CD4-positive, CD25-positive, alpha-beta regulatory T cell (primary cell): ENCODE data around the gene NCOA4. TPM values are rescaled to one million over a fixed set of nuclear protein-coding genes. Genes with fewer than 3 reads are reported as not detected.
"Not testable (repeated sequence)": the region's sequence is repeated elsewhere in the genome, so short reads cannot be mapped to it uniquely, and the experiment has no call there.

Source experiments
- ATAC-seq, 2 donors: fragments of 150-1000 bp; cut with Tn5 transposase; one replicate each; pipeline ENCODE4 v1.10.0; 2021; ENCODE audit warnings: low read depth in 2 of 2, moderate number of reproducible peaks in 2 of 2, moderate library complexity in 1 of 2
- DNase-seq, 3 donors: peaks; one replicate each; pipeline versions ENCODE4 v3.0.0 to v3.0.0-alpha.2; 2012 to 2022; ENCODE audit warnings: mixed read lengths in 1 of 3
- H3K27ac ChIP-seq: one replicate; pipeline ENCODE4 v1.7.0; 2013; ENCODE audit warnings: mild to moderate bottlenecking, low read length; ENCODE audit not compliant: insufficient read depth, poor library complexity, severe bottlenecking
- H3K27me3 ChIP-seq: one replicate; pipeline ENCODE4 v1.7.0; 2013; ENCODE audit warnings: low read length; ENCODE audit not compliant: control insufficient read depth, insufficient read depth
- H3K36me3 ChIP-seq: one replicate; pipeline ENCODE4 v1.7.0; 2013; ENCODE audit warnings: mild to moderate bottlenecking, low read length, moderate library complexity; ENCODE audit not compliant: control insufficient read depth, insufficient read depth
- H3K4me1 ChIP-seq: 2 replicates; pipeline ENCODE4 v1.7.0; 2013; ENCODE audit warnings: mild to moderate bottlenecking, low read length; ENCODE audit not compliant: insufficient read depth, control insufficient read depth, poor library complexity, severe bottlenecking
- H3K4me3 ChIP-seq: one replicate; pipeline ENCODE4 v1.7.0; 2013; ENCODE audit warnings: low read depth, mild to moderate bottlenecking, low read length, moderate library complexity
- H3K9me3 ChIP-seq, 2 experiments: 1 replicate in 1 of 2; 2 replicates in 1 of 2; pipeline ENCODE4 v1.7.0; 2013; ENCODE audit warnings: low read length in 2 of 2, mild to moderate bottlenecking in 1 of 2, moderate library complexity in 1 of 2; ENCODE audit not compliant: control insufficient read depth in 2 of 2
- H3K27ac Mint-ChIP-seq, 3 donors: one replicate each; pipeline ENCODE4 v1.8.0; 2020 to 2022; ENCODE audit warnings: mild to moderate bottlenecking in 3 of 3, mixed read lengths in 3 of 3, moderate library complexity in 2 of 3
- H3K27me3 Mint-ChIP-seq: one replicate; pipeline ENCODE4 v1.8.0; 2022; ENCODE audit warnings: mild to moderate bottlenecking, mixed read lengths
- H3K36me3 Mint-ChIP-seq: one replicate; pipeline ENCODE4 v1.8.0; 2020; ENCODE audit warnings: mixed read lengths
- H3K4me1 Mint-ChIP-seq, 4 donors: one replicate each; pipeline ENCODE4 v1.8.0; 2020 to 2022; ENCODE audit warnings: mixed read lengths in 4 of 4, mild to moderate bottlenecking in 1 of 4
- H3K4me3 Mint-ChIP-seq, 4 donors: one replicate each; pipeline ENCODE4 v1.8.0; 2020 to 2022; ENCODE audit warnings: mild to moderate bottlenecking in 4 of 4, mixed read lengths in 4 of 4, moderate library complexity in 3 of 4
- H3K9me3 Mint-ChIP-seq, 7 donors: one replicate each; pipeline ENCODE4 v1.8.0; 2020 to 2022; ENCODE audit warnings: mixed read lengths in 7 of 7, mild to moderate bottlenecking in 3 of 7, moderate library complexity in 2 of 7
- polyA plus RNA-seq, 4 donors: library from polyadenylated mRNA; unstranded; fragments of 300-500 nt; fragmentation: Illumina TruSeq; gene quantifications; one replicate each; pipeline ENCODE4 v1.2.3, GENCODE V29; 2021
- total RNA-seq: library from RNA; stranded (reverse); gene quantifications from one replicate; pipeline ENCODE4 v1.2.3, GENCODE V29; 2022

Gene NCOA4
- total and polyA plus RNA-seq, 5 donors from 2014 or later, result 69.1 to 202 (median 172) TPM

- H3K9me3 ChIP-seq, H3K36me3 ChIP-seq, H3K36me3 Mint-ChIP-seq, DNase-seq, H3K4me1 Mint-ChIP-seq, H3K27me3 Mint-ChIP-seq, H3K9me3 Mint-ChIP-seq, H3K4me3 Mint-ChIP-seq, ATAC-seq, H3K4me1 ChIP-seq, H3K27ac Mint-ChIP-seq, H3K27me3 ChIP-seq, H3K27ac ChIP-seq, H3K4me3 ChIP-seq: not testable (repeated sequence)
Observed at GRCh38 chr10:46049497-46049831, 19.0 kb upstream of the NCOA4 start.

GRCh38 chr10:46048152-46048551 is 17.7 kb upstream of the NCOA4 start:
- Histone ChIP-seq H3K9me3 (no peaks in the 10 kb centered on the region), H3K4me1 (no peaks in the 10 kb centered on the region), H3K4me3 (no peak overlapping the region), H3K36me3 (no peaks in the 10 kb centered on the region), H3K27ac (no peak overlapping the region), H3K27me3 (no peaks in the 10 kb centered on the region)
- ATAC-seq (no peak), DNase-seq (no peak)
- H3K36me3 Mint-ChIP-seq, result no peaks in the 10 kb centered on the region
- no peak overlapping the region for H3K27ac Mint-ChIP-seq
- peaks cover 7% of the 10 kb centered on the region for H3K27me3 Mint-ChIP-seq
- no peak overlapping the region for H3K4me3 Mint-ChIP-seq
- peaks cover 0 to 2% (median 0%) of the 10 kb centered on the region in 4 donors for H3K4me1 Mint-ChIP-seq
- H3K9me3 Mint-ChIP-seq, result peaks cover 0 to 2% (median 0%) of the 10 kb centered on the region in 7 donors

GRCh38 chr10:46046261-46046660 is 15.8 kb upstream of the NCOA4 start, which contains the start of gene MSMB:
MSMB (minus strand) TSS chr10:46046269; CDS start chr10:46046237, 32 bp downstream.
- no peak for ATAC-seq
- no peak within 1 kb of the TSS for H3K27ac ChIP-seq
- H3K27me3 ChIP-seq, result no peaks in the 10 kb centered on the region
- no peaks in the 10 kb centered on the region for H3K9me3 ChIP-seq
- no peaks in the 10 kb centered on the region for H3K4me1 ChIP-seq
- peaks cover 7% of the 10 kb centered on the region for H3K27me3 Mint-ChIP-seq
- peaks cover 0 to 2% (median 0%) of the 10 kb centered on the region in 7 donors for H3K9me3 Mint-ChIP-seq
- no peak within 1 kb of the TSS for H3K27ac Mint-ChIP-seq
- no peak within 1 kb of the TSS for H3K4me3 Mint-ChIP-seq
- no peak for DNase-seq
- no peaks in the 10 kb centered on the region for H3K36me3 ChIP-seq
- H3K36me3 Mint-ChIP-seq, result no peaks in the 10 kb centered on the region
- no peak within 1 kb of the TSS for H3K4me3 ChIP-seq
- peaks cover 0 to under 1% (median 0%) of the 10 kb centered on the region in 4 donors for H3K4me1 Mint-ChIP-seq

GRCh38 chr10:46042527-46042926 is 12.1 kb upstream of the NCOA4 start:
- Histone ChIP-seq H3K9me3 (no peaks in the 10 kb centered on the region), H3K27me3 (peaks cover 3% of the 10 kb centered on the region), H3K27ac (no peak overlapping the region), H3K4me1 (no peaks in the 10 kb centered on the region), H3K4me3 (no peak overlapping the region), H3K36me3 (no peaks in the 10 kb centered on the region)
- ATAC-seq, result no peak
- Mint-ChIP-seq H3K9me3 (peaks cover 0 to 2% (median 0%) of the 10 kb centered on the region in 7 donors), H3K27ac (no peak overlapping the region), H3K4me1 (no peaks in the 10 kb centered on the region), H3K4me3 (no peak overlapping the region), H3K27me3 (peaks cover 12% of the 10 kb centered on the region), H3K36me3 (no peaks in the 10 kb centered on the region)
- no peak for DNase-seq

- Mint-ChIP-seq H3K27me3 (peaks cover 14% of the 10 kb centered on the region), H3K27ac (no peak overlapping the region), H3K36me3 (no peaks in the 10 kb centered on the region), H3K9me3 (peaks cover 0 to 2% (median 0%) of the 10 kb centered on the region in 7 donors), H3K4me1 (no peaks in the 10 kb centered on the region), H3K4me3 (no peak overlapping the region)
- DNase-seq, result no peak
- Histone ChIP-seq H3K4me3 (no peak overlapping the region), H3K36me3 (no peaks in the 10 kb centered on the region), H3K27ac (no peak overlapping the region), H3K27me3 (peaks cover 14% of the 10 kb centered on the region), H3K4me1 (no peaks in the 10 kb centered on the region), H3K9me3 (no peaks in the 10 kb centered on the region)
- no peak for ATAC-seq
Observed at GRCh38 chr10:46040004-46040403, 9.6 kb upstream of the NCOA4 start.

DNA sequence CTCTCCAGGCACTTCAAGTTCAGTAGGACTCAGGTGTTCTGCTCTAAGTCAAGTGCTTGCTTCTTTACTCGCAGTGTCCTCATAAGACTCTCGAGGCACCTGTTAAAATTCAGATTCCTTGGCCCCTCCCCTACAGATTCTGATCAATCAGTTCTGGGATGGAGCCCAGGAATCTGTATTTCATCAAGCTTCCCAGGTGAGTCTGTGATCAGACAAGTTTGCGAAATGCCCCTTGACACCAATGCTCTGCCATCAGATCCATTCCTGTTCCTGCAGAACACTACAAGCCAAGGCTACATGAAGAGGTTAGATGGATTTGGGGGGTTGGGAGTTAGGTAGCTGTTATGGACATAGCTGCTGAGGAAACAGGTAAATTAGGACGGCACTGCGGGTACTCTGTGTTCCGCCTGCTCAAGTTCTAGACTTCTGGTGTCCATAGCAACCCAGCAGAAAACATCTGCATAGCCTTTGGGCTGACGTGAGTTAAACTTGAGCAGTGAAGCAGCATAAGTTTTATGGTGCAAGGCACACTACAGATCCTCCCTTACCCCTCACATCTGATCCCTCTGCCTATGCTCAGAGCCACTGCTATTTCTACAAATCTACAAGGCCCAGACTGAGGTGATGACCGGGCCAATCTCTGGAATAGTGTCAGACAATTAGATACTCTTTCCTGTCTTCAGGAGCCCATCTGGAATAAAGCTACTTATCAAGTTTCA is 6.8 kb upstream of the NCOA4 start:
- H3K4me3 ChIP-seq, result no peak overlapping the region
- no peaks in the 10 kb centered on the region for H3K36me3 ChIP-seq
- no peak overlapping the region for H3K27ac ChIP-seq
- no peaks in the 10 kb centered on the region for H3K4me1 ChIP-seq
- no peak for DNase-seq
- H3K27ac Mint-ChIP-seq, result no peak overlapping the region
- peaks cover 15% of the 10 kb centered on the region for H3K27me3 ChIP-seq
- no peaks in the 10 kb centered on the region for H3K9me3 ChIP-seq
- H3K27me3 Mint-ChIP-seq, result peaks cover 11% of the 10 kb centered on the region
- no peak overlapping the region for H3K4me3 Mint-ChIP-seq
- no peak for ATAC-seq
- no peaks in the 10 kb centered on the region for H3K4me1 Mint-ChIP-seq
- no peaks in the 10 kb centered on the region for H3K36me3 Mint-ChIP-seq
- peaks cover 0 to 1% (median 0%) of the 10 kb centered on the region in 7 donors for H3K9me3 Mint-ChIP-seq

DNA sequence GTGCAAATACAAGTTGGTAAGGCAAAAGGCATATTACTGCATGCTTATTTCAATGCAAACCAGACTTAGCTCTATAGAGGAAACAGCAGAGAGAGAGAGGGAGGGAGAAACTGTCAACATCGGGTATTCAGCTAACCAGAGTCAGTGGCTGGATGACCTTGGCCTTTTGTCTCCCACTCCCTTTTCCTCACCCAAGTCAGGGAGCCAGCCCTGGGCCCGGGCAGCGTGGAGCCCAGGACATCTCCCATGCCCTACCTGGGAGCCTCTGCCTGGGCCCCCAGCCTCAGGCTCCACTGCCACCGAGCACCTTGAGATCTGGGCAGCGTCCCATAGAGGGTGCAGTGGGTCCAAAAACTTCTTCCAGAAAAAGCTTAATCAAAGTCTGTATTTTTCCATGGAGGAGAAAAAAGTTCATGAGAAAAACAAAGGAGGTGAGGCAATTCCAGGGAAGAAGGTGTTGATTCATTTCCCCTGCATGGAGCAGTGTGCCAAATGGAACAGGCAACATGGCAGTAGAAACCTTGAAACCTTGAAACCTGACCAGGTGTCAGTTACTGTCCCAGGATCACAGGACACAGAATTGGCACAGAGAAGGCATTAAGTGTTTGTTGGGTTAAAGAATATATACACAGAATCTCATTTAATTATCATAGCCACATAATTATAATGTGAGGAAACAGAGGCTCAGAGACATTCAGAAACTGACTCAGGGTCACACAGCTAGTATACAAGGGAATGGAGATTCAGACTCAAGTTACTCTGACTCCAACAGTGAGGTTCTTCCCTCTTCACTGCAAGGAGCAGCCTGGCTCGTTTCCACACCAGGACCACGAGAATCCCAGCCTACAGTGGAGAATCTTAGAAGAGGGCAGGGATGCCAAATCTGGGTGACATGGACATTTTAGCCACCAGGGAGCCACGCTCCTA is 5.8 kb upstream of the NCOA4 start:
- no peaks in the 10 kb centered on the region for H3K36me3 ChIP-seq
- no peak overlapping the region for H3K27ac ChIP-seq
- DNase-seq, result no peak
- H3K9me3 ChIP-seq, result no peaks in the 10 kb centered on the region
- H3K27me3 ChIP-seq, result peaks cover 15% of the 10 kb centered on the region
- H3K4me1 Mint-ChIP-seq, result peaks cover 0 to 4% (median 0%) of the 10 kb centered on the region in 4 donors
- H3K4me3 ChIP-seq, result no peak overlapping the region
- H3K9me3 Mint-ChIP-seq, result peaks cover 0 to 1% (median 0%) of the 10 kb centered on the region in 7 donors
- no peaks in the 10 kb centered on the region for H3K36me3 Mint-ChIP-seq
- no peak for ATAC-seq
- peak overlapping the region in 1 of 3 donors; percentile 35 for H3K27ac Mint-ChIP-seq
- H3K4me1 ChIP-seq, result no peaks in the 10 kb centered on the region
- H3K27me3 Mint-ChIP-seq, result peaks cover 11% of the 10 kb centered on the region
- H3K4me3 Mint-ChIP-seq, result no peak overlapping the region
